ENCODE results near the gene KCNQ4.

The KCNQ4 gene
- total RNA-seq: 0 to 0.74 (median 0.37) reads per million in 9 experiments

DNA sequence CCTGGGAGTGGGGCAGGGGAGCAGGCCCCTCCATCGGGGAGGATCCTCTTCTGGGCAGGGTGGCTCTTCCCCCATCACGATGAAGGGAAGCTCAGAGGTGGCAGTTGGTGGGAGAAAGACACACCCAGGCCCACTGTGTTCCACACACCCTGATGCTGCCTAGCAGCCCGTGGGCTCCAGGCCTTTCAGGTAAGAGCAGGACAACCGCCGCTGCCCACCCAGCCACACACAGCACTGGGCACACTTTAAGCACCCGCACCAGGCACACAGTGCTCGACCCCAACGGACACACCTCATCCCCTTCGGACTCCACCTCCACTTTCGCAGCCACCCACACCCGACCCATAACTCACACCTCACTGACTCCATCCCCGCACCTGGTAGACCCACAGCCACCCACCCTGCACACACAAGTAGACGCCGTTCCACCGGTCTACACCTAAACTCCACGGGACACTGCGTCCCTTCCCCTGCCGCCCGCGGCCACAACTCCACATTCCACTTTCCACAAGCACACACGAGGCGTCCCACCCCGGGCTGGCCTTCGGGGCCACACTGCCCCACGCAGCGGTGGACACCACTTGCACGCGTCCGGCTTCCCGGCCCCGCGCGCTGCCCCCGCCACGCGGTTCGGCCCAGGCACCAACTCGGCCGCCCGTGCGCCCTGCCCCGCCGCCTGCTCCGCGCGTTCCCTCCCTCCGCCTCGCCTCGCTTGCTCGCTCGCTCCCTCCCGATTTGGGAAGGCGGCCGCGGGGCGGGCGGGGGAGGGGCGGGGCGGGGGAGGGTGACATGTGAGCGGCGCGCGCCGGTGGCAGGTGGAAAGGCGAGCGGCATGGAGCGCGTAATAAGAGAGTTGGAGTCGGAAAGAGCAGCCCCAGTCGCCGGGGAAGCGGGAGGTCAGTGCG is at the start of gene KCNQ4:
KCNQ4 (plus strand) TSS at position 787 of the 905 bp plus-strand sequence. CDS start 307 bp downstream, outside the sequence.
- no peaks in the 10 kb centered on the region for H3K9me3 Mint-ChIP-seq
- no peaks in the 10 kb centered on the region for H3K36me3 Mint-ChIP-seq (ENCODE audit: insufficient read depth)
- H3K27ac Mint-ChIP-seq: no peak within 1 kb of the TSS
- peak within 1 kb of the TSS; percentile 74 to 77 for H3K4me3 Mint-ChIP-seq
- H3K4me1 Mint-ChIP-seq (ENCODE audit: low read depth in 2 of 2): peaks cover 5 to 8% of the 10 kb centered on the region in 2 donors
- DNase-seq: no peak
- peak; percentile 35 for ATAC-seq (replicated peaks)
- H3K27me3 Mint-ChIP-seq: peaks cover 39 to 61% of the 10 kb centered on the region in 2 donors

DNA sequence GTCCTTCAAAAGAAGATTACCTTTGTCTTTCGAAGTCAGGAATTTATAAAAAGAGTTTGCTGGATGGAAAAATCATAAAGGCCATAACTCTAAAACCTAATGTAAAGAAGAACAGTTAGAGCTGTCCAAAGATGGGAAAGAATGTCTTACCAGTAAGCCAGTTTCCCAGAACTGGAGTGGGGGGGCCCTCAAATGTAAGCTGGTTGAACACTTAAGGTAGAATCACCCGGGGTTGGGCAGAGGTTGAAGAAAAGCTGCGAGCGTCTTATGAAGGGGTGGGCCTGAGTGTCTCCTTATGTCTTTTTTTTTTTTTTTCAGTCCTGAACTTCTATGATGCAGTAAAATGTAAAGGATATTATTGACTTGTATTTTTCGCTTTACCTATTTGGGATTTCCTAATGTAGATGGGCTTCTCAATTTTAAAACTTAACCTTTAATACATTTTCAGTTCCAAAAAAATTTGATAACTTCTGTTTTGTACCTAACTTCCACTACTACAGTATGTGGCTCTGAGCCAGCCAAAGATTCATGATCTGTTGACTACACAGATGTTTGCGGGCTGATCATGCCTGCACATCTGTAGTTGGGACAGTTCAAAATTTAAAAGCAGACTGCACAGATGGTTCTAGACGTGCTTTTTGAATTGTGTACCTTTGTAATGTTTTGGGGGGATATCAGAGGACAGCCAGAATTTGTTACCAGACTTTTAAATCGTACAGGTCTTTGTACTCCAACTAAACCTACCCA is 48.5 kb upstream of the KCNQ4 start:
- no peak for DNase-seq
- peaks cover 17 to 44% of the 10 kb centered on the region in 2 donors for H3K4me1 Mint-ChIP-seq (ENCODE audit: low read depth in 2 of 2)

DNA sequence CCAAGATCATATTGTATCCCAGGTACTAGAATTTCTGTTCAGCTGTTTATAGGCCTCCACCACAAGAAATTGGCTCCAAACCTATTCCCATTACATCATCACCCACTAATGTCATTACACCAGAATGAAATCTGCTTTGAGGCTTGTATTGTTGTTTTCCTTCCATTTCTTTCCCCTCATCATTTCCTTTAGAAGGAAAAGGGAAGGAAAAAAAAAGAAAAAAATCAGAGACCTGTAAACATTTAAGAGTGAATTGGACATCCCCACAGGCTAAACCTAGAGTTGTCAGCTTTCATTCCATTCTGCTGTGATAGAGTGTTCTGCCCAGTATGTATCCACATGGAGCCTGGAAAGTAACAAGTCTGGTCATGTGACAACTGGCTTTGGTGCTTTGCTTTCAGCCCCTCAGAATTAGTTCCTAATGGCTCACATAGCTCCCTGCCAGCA is 47.5 kb upstream of the KCNQ4 start:
- Mint-ChIP-seq H3K9me3 (no peaks in the 10 kb centered on the region), H3K27me3 (no peaks in the 10 kb centered on the region), H3K36me3 (ENCODE audit: insufficient read depth) (peaks cover 19% of the 10 kb centered on the region), H3K4me1 (ENCODE audit: low read depth in 2 of 2) (peaks cover 12 to 38% of the 10 kb centered on the region in 2 donors), H3K27ac (peak overlapping the region in 1 of 2 donors; percentile 35), H3K4me3 (no peak overlapping the region)
- DNase-seq (no peak), ATAC-seq (replicated peaks) (no peak)

More for the DNA sequence above, 48.5 kb upstream of the KCNQ4 start:
- H3K27me3 Mint-ChIP-seq: no peaks in the 10 kb centered on the region
- no peak overlapping the region for H3K4me3 Mint-ChIP-seq
- H3K9me3 Mint-ChIP-seq: no peaks in the 10 kb centered on the region
- H3K36me3 Mint-ChIP-seq (ENCODE audit: insufficient read depth): peaks cover 16% of the 10 kb centered on the region
- no peak for ATAC-seq (replicated peaks)
- peak overlapping the region in 1 of 2 donors; percentile 74 for H3K27ac Mint-ChIP-seq

DNA sequence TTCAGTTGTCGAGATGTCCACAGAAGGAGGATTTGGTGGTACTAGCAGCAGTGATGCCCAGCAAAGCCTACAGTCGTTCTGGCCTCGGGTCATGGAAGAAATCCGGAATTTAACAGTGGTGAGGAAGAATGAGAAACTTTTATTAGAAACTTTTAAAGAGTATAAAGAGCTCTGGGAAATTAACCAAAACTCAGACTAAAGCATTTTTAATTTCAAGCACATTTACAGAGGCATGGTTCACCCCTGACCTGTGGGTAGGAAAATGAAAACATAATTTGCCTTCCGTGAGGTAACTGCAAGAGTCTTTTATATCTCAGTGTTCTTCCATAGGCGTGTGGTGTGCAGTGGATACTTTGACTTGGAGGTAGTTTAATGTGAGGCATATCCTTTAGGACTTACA is 44.8 kb upstream of the KCNQ4 start:
- Mint-ChIP-seq H3K4me1 (ENCODE audit: low read depth in 2 of 2) (peaks cover 7 to 32% of the 10 kb centered on the region in 2 donors), H3K4me3 (no peak overlapping the region), H3K36me3 (ENCODE audit: insufficient read depth) (peaks cover 40% of the 10 kb centered on the region), H3K9me3 (no peaks in the 10 kb centered on the region), H3K27me3 (no peaks in the 10 kb centered on the region), H3K27ac (peak overlapping the region in 1 of 2 donors; percentile 39)
- ATAC-seq (replicated peaks) (no peak), DNase-seq (no peak)

DNA sequence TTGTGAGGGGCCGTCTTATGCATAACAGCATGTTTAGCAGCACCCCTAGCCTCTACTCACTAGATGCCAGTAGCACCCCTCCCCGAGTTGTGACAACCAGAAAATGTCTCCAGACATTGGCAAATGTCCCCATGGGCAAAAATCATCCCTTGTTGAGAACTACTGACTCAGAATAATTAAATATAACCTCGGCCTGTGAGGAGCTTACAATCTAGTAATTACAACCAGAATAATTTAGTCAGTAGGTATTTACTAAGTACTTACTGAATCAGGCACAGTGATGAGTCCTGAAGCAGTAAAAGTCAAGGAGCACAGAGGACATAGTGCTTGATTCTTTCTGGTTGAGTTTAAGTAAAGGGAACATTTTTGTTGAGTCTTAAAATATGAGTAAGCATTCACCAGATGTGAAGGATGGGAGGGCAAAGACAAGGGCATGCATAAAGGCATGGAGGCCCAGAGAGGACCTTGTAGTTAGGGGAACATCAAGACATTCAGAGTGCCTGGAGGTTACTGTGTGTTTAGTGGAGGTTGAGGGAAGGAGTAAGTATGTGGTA is 44.1 kb upstream of the KCNQ4 start:
- H3K9me3 Mint-ChIP-seq: no peaks in the 10 kb centered on the region
- peak overlapping the region in 1 of 2 donors; percentile 39 for H3K27ac Mint-ChIP-seq
- ATAC-seq (replicated peaks) (no peak), DNase-seq (no peak)
- peaks cover 7 to 36% of the 10 kb centered on the region in 2 donors for H3K4me1 Mint-ChIP-seq (ENCODE audit: low read depth in 2 of 2)
- H3K36me3 Mint-ChIP-seq (ENCODE audit: insufficient read depth): peaks cover 44% of the 10 kb centered on the region
- H3K4me3 Mint-ChIP-seq: no peak overlapping the region
- no peaks in the 10 kb centered on the region for H3K27me3 Mint-ChIP-seq

DNA sequence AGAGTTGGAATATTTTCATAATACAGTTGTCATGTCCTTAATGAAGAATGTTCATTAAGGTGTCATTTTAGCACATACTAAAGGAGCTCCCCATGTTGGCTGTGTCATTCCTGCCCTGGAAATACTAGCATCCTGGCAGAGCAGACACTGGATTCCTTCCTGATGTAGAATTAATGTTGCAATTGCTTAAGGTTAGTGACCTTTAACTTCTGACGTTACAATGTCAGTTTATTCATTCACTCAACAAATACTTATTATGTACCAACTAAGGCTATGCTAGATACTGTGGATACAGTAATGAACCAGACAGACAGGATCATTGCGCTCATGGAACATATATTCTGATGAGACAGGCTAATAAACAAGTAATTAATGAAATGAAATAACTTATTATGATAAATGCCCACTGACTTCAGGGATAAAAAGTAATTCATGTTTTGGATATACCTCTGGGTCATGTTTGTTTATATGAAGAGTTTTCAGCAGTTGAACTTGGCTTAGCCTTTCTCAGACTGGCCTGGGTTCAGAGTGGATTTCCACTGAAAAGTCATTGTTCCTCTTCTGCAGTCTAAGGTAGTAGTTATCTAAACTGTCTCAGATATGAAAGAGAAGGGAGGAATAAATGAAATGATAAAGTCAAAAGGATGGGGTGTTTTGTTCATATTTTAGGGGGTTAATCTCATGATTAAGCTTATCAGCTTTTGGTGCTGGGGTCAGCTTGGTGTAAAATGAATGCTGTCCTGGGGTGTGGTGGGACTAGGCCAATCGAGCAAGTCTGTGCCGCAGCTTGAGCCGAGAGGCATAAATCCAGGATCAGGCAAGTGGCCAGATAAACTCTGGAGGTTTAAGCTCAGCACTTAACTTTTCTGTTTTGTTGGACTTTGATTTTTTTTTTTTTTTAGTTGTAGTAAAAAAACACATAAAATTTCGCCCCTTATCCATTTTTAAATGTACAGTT is 43.3 kb upstream of the KCNQ4 start:
- Mint-ChIP-seq H3K27me3 (no peaks in the 10 kb centered on the region), H3K36me3 (ENCODE audit: insufficient read depth) (peaks cover 44% of the 10 kb centered on the region), H3K4me1 (ENCODE audit: low read depth in 2 of 2) (peaks cover 7 to 37% of the 10 kb centered on the region in 2 donors), H3K4me3 (no peak overlapping the region), H3K9me3 (no peaks in the 10 kb centered on the region), H3K27ac (peak overlapping the region in 1 of 2 donors; percentile 62)
- no peak for ATAC-seq (replicated peaks)
- no peak for DNase-seq

DNA sequence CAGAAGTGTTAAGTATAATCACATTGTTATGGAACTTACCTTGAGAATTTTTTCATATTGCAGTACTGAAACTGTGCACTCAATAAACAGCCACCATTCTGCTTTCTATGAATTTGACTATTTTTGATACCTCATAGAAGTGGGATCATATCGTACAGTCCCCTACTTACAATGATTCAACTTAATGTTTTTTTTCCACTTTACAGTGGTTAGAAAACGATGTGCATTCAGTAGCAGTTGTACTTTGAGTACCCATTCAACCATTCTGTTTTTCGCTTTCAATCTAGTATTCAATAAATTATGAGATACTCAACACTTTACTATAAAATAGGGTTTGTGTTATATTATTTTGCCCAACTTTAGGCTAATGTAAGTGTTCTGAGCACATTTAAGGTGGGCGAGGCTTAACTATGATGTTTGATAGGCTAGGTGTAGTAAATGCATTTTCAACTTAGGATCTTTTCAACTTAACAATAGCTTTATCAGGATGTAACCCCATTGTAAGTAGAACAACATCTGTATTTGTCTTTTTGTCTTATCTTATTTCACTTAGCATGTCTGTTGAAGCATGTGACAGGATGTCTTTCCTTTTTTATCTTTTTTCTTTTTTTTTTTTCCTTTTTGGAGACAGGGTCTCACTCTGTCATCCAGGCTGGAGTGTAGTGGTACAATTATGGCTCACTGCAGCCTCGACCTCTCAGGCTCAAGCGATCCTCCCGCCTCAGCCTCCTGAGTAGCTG is 42.4 kb upstream of the KCNQ4 start:
- DNase-seq (no peak), ATAC-seq (replicated peaks) (no peak)
- Mint-ChIP-seq H3K4me1 (ENCODE audit: low read depth in 2 of 2) (peaks cover 14 to 45% of the 10 kb centered on the region in 2 donors), H3K4me3 (no peak overlapping the region), H3K9me3 (no peaks in the 10 kb centered on the region), H3K36me3 (ENCODE audit: insufficient read depth) (peaks cover 46% of the 10 kb centered on the region), H3K27ac (peak overlapping the region in 1 of 2 donors; percentile 62), H3K27me3 (no peaks in the 10 kb centered on the region)

DNA sequence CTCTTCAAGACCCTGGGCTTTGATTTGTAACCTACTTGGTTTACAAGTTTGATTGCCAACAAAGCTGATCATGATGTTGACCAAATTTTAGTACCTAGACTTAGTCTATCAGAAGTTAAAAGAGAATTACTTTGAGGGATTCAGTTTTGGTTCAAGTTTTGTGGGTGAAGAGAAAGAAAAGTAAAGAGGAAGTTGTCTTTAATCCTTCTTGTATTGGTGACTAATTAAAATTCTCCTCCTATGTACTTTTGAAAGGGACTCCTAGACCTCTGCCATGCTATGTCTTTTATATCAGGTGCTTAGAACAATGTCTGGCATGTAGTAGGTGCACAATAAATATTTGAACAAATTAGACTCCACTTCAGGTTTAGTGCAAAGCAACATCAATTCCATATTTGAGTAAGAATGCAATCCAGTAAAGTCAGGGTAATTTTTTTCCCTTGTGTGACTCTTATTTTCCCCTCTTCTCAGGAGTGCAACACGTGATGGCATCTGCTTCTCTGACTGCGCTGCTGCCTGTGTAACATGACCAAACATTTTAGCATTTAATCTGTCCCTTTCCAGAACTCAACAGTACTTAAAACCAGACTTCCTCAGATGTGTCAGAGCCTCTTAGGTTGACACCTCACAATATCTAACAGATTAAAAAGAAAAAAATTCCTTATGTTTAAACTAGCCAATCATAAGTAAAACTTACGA is 41.1 kb upstream of the KCNQ4 start:
- ATAC-seq (replicated peaks) (no peak), DNase-seq (no peak)
- no peaks in the 10 kb centered on the region for H3K27me3 Mint-ChIP-seq
- H3K9me3 Mint-ChIP-seq: no peaks in the 10 kb centered on the region
- peak overlapping the region; percentile 15 to 78 for H3K27ac Mint-ChIP-seq
- H3K4me3 Mint-ChIP-seq: no peak overlapping the region
- peaks cover 14 to 45% of the 10 kb centered on the region in 2 donors for H3K4me1 Mint-ChIP-seq (ENCODE audit: low read depth in 2 of 2)
- peaks cover 52% of the 10 kb centered on the region for H3K36me3 Mint-ChIP-seq (ENCODE audit: insufficient read depth)

DNA sequence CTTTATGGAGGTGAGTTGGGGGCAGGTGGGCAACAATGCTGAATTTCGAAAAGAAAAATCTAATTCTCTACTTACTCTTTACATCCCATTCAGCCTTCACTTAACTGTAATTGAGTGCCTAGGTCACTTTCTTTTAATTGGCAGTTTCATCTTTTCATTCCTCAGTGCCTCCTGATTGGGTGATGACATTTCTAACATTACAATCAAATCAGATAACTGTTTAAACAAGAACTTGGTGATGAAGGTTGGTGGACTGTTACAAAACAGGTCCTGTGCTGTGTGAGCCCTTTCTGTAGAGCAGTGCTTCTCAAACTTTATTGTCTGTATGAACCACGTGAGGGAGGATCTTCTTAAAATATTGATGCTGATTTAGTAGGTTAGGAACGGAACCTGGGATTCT is 40.1 kb upstream of the KCNQ4 start:
- H3K36me3 Mint-ChIP-seq (ENCODE audit: insufficient read depth): peaks cover 61% of the 10 kb centered on the region
- DNase-seq: no peak
- peaks cover 14 to 42% of the 10 kb centered on the region in 2 donors for H3K4me1 Mint-ChIP-seq (ENCODE audit: low read depth in 2 of 2)
- no peaks in the 10 kb centered on the region for H3K27me3 Mint-ChIP-seq
- no peak overlapping the region for H3K27ac Mint-ChIP-seq
- no peak for ATAC-seq (replicated peaks)
- H3K4me3 Mint-ChIP-seq: no peak overlapping the region
- H3K9me3 Mint-ChIP-seq: no peaks in the 10 kb centered on the region

DNA sequence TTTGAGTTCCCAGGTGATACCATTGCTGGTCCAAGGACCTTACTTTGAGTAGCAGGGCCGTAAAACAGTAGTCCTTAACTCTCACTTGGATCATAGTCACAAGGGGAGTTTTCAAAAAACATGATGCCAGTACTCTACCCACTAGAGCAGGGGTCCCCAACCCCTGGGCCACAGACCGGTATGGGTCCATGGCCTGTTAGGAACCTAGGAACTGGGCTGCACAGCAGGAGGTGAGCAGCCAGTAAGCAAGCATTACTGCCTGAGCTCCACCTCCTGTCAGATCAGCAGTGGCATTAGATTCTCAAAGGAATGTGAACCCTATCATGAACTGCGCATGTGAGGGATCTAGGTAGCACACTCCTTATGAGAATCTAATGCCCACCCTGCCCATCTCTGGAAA is 39.7 kb upstream of the KCNQ4 start:
- H3K36me3 Mint-ChIP-seq (ENCODE audit: insufficient read depth): peaks cover 61% of the 10 kb centered on the region
- no peak overlapping the region for H3K4me3 Mint-ChIP-seq
- H3K27me3 Mint-ChIP-seq: no peaks in the 10 kb centered on the region
- no peak for ATAC-seq (replicated peaks)
- H3K27ac Mint-ChIP-seq: no peak overlapping the region
- no peaks in the 10 kb centered on the region for H3K9me3 Mint-ChIP-seq
- H3K4me1 Mint-ChIP-seq (ENCODE audit: low read depth in 2 of 2): peaks cover 11 to 38% of the 10 kb centered on the region in 2 donors
- DNase-seq: no peak

DNA sequence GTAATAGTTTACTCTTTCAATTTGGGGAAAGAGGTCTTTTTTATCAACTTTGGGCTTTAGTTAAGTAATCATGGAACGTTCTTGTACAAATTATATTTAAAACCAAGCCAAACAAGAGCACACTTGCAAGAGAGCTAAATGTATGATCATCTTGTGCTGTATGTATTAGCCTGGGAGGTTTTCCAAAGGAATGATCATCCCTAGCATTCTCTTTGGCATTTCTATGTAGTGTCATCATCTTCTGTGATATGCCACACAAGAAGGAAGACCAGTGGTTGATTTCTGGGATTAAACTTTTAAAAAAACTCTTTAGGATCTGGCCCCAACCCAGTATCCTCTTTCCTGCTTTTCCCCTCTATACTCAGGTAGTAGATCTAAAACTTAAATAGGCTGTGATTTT is 38.4 kb upstream of the KCNQ4 start:
- Mint-ChIP-seq H3K9me3 (no peaks in the 10 kb centered on the region), H3K36me3 (ENCODE audit: insufficient read depth) (peaks cover 61% of the 10 kb centered on the region), H3K27me3 (no peaks in the 10 kb centered on the region), H3K4me3 (no peak overlapping the region), H3K4me1 (ENCODE audit: low read depth in 2 of 2) (peaks cover 11 to 33% of the 10 kb centered on the region in 2 donors), H3K27ac (peak overlapping the region in 1 of 2 donors; percentile 32)
- no peak for ATAC-seq (replicated peaks)
- DNase-seq: no peak
